Kidney glomerular epithelial cell (primary cell): ENCODE results near the gene KDM5A.
"Not testable (repeated sequence)": the region's sequence is repeated elsewhere in the genome, so short reads cannot be mapped to it uniquely, and the experiment has no call there.

Experiments
- DNase-seq: peaks from one replicate; lab custom pipeline; 2025; lab: John Stamatoyannopoulos, UW

Gene KDM5A

DNA sequence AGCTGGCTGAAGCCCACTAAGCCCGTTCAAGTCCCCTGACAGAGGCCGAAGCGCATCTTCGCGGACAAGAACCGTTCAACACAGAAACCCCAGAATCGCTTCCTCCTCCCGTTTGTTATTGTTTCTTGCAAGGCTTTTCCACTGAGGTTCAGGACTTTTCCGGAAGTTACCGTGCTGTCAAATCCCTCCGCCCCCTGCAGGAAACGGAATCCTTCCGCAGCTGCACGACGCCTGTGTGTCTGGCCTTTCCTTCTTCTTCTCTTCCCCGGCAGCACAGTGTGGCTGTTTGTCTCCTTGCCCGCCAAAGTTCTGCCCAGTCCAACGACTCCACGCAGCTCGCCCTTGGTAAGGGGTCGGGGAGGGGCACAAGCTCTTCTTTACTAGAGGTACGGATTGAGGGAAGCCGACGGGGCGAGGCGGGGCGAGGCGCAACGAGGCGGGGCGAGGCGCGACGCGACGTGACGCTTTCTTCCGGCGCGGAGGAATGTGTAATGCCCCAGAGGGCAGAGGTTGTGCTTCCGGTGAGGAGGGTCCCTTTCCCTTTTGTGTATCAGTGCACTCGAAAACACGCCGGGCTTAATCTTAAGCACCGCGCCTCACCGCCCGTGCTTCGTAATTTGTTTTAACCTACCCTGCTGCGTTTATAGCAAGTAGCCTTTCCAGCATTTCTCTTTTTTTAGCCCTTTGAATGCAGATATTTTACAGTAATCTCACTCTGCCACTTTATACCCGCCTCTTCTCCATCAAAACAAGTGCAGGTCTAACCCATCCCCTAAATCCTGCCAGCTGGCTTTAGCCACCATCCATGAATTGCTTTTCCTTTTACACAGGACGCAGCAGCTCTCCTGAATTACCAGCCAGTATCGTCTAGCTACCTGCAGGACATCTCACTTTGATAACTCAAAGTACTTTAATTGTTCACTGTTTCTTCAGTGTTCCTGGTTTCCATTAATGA is at the start of gene KDM5A:
KDM5A (minus strand) TSS at position 179 of the 955 bp plus-strand sequence. CDS start 229 bp downstream, outside the sequence.
- no peak for DNase-seq

DNA sequence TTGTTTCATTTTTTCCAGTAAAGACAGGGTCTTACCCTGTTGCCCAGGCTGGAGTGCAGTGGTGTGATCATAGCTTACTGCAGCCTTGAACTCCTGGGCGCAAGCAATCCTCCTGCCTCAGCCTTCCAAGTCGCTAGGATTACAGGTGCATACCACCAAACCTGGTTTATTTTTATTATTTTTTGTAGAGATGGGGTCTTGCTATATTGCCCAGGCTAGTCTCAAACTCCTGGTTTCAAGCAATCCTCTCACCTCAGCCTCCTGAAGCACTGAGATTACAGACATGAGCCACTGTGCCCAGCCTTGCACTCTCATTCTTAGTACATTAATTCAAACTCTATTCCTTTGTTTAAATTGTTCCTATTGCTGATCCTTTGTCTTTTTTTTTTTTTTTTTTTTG is 46.6 kb upstream of the KDM5A start:
- not testable (repeated sequence) for DNase-seq

GRCh38 chr12:422526-422925 is 33.4 kb upstream of the KDM5A start:
- no peak for DNase-seq

- no peak for DNase-seq
Measured at GRCh38 chr12:418432-418831, 29.3 kb upstream of the KDM5A start.

DNA sequence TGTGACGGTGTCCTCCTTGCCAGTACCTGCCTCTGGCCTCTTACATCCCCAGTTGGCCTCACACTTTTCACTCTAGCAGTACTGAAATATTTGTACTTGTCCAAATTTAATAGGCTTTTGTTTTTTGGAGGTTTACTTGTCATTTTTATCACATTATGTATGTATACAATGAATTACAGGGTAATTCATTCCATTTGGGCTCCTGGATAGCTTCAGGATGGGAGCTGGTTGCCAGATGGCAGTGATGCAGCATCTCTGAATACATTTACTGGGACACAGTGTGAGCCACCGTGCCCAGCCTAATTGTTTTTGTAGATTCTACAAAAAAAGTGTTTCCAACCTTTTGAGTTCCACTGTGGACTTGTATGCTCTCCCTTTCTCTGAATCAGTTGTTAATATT is 25.7 kb upstream of the KDM5A start:
- DNase-seq: no peak

GRCh38 chr12:402029-402389 is 12.9 kb upstream of the KDM5A start:
- DNase-seq: no peak

DNA sequence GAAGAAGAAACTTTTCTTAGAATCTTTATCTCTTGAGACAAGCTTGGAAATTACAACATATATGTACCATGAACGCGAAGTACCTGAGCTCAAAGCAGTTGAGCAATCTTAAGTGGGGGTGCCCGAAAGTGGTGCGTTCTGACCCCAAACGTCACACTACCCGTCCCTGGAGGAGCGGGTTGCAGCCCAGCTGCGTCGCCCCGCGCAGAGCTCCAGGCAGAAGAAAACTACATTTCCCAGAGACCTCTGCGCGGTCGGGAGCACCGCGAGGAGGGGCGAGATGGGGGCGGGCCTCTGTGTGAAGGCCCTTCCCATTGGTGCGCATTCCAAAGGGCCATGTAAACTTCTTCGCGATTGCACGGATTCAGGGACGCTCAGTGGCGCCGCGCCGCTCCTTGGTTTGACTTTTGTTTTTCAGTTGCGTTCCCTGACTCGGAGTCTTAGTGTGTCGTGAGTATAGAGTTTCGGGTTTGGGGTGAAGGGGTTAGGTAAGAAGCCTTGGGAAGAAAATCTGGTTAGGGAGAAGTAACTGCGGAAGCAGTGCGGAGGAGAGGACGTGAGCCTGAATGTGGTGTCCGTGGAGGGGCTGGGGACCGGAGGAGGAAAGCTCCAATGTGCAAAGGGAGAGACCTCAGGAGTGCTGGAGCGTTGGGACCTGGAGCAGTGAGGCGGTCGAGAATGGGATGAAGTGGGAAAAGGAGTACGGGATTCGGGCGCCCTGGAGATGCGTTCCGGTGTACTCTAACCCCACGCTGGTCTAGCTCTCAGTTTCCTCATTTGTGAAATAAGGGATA is 12.3 kb upstream of the KDM5A start, which contains the start of gene CCDC77:
CCDC77 (plus strand) TSS at position 410 of the 794 bp plus-strand sequence. CDS start 7,740 bp downstream, outside the sequence.
- no peak for DNase-seq

DNA sequence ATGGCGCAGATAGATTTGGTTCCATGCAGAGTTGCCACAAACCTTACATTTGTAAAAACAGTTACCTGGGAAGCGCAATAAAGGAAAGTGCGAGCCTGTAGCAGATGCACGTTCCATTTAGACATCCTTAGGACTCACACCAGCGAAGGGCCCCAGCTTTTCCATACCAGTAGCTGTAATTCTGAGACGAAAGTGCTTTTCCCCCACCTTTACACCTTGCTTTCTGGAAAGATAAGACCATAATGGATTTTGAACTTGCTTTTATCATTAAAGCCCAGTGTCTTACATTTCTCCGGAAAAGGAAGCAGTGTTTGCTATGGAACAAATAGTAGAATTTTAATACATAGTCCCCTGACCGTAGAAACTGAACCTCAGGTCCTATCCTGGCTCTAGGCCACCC is 11.7 kb upstream of the KDM5A start:
- DNase-seq: no peak

DNA sequence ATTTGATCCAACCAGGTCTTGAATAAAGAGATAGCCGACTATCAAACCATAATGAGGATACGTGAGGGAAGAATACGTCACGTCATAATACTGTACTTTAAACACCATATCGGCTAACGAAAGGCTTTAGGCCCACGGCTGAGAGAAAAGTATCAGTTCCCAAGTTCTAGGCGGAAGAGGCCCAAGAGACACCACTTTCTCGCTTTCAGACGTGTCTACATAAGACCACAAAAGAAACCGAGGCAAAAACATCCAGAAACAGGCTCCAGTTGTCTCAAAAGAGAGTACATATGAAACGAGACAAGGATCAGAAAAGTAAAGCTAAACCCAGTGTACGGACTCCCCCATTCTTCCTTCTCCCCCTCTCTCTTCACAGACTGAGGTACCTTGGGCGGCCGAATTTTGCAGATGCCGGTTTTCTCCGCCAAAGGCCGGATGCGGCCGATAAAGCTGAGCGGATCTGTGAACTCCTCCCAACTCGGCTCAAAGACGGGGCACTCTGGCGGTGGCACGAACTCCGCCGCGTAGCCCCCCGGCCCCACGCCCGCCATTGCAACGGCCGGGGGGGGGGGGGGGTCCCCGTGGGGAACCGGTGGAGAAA is 479 bp downstream of the KDM5A start:
- DNase-seq: no peak

DNA sequence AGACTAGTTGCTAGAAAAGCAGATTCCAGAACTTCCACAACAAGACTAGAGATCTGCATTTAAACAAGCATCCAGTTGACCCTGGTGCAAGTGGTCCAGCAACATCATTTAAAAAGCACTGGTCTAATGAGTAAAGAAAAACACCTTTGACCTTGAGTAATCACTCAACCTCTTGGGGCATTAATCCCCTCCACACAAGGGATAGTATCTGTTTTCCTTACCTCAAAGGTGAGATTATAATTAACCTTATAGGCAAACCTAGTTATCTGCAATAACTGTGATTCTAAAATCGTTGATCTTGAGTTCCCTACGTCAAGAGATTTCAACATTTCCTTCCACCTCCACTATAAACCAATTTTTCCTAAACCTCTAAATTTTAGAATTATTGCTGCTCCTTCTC is 1.1 kb downstream of the KDM5A start:
- DNase-seq: no peak

GRCh38 chr12:386651-387050 is 2.5 kb downstream of the KDM5A start:
- no peak for DNase-seq

GRCh38 chr12:370739-371485 is 18.2 kb downstream of the KDM5A start:
- not testable (repeated sequence) for DNase-seq

DNA sequence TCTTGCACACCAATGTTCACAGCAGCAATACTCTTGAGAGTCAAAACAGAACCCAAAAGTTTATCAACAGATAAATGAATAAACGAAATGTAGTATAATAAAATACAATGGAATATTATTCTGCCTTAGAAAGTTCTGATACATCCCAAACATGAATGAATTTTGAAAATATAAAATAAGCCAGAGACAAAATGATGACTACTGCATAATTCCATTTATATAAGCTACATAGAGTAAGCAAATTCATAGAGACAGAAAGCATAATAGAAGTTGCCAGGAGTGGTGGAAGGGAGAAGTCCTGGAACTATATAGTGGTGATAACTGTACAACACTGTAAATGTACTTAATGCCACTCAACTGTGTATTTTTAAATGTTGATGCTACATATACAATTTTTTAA is 21.1 kb downstream of the KDM5A start:
- no peak for DNase-seq

GRCh38 chr12:366820-367219 is 22.3 kb downstream of the KDM5A start:
- no peak for DNase-seq

GRCh38 chr12:359091-359490 is 30.0 kb downstream of the KDM5A start:
- no peak for DNase-seq

DNA sequence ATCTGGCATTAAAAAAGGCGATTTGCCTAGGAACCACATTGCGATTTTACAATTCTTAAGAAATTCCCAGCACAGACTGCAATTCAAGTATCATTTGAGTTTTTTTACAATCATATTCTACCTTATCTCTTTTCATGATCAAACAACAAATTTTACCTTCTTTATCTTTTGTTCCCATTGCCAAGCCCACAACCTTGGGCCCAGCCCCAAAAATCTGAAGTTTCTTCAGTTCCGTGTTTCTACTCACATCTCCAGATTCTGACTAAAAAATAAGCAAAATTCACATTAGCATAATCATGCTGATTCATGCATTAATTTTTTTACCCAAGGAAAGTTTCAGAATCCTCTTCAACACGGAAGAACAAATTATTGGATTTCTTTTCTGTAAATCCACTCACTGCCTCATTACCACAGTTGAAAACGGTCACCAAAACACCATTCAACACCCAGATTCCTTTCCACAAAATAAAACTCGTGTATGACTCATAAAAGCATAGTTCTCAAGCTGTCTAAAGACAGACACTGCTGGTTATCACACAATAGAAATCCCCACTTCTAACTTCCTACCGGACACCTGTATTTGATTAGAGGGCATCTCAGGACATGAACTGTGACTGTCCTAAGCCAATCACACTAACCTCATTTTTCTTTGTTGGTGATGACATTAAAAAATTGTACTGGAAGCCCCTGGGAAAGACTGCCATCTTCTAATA is 32.7 kb downstream of the KDM5A start:
- DNase-seq: no peak

- DNase-seq: not testable (repeated sequence)
Measured at GRCh38 chr12:351197-351596, 37.9 kb downstream of the KDM5A start.

GRCh38 chr12:349625-350024 is 39.5 kb downstream of the KDM5A start:
- not testable (repeated sequence) for DNase-seq

DNA sequence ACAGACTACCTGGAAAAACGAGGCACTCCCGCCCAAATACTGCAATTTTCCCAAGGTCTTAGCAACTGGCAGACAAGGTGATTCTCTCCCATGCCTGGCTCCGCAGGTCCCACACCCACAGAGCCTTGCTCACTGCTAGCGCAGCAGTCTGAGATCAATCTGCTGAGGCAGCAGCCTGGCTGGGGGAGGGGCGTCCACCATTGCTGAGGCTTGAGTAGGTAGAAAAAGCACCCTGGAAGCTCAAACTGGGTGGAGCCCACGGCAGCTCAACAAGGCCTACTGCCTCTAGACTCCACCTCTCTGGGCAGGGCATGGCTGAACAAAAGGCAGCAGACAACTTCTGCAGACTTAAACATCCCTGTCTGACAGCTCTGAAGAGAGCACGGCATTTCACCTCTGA is 46.1 kb downstream of the KDM5A start:
- not testable (repeated sequence) for DNase-seq

- no peak for DNase-seq
Measured at GRCh38 chr12:337039-337438, 52.1 kb downstream of the KDM5A start.

GRCh38 chr12:334125-334524 is 55.0 kb downstream of the KDM5A start:
- no peak for DNase-seq
